PC-3 (cell line): ENCODE results near the gene TNPO2.

ENCODE experiments used
- CTCF ChIP-seq: fragments of 300-600 bp; sonication (generic); conservative IDR thresholded peaks from 2 replicates; pipeline ENCODE4 v1.5.1; 2017; ENCODE audit warnings: antibody characterized with exemption, low read depth, mild to moderate bottlenecking, low read length
- EZH2 ChIP-seq: fragments of 300-600 bp; sonication (generic); IDR thresholded peaks from one replicate; pipeline ENCODE4 v1.6.1; 2017; ENCODE audit warnings: antibody characterized with exemption, mild to moderate bottlenecking, low read length; ENCODE audit not compliant: unreplicated experiment
- EZH2phosphoT487 ChIP-seq: fragments of 300-600 bp; sonication (generic); IDR thresholded peaks from 2 replicates; pipeline ENCODE4 v1.6.1; 2018; ENCODE audit warnings: mild to moderate bottlenecking, antibody characterized with exemption, low read length, borderline replicate concordance

DNA sequence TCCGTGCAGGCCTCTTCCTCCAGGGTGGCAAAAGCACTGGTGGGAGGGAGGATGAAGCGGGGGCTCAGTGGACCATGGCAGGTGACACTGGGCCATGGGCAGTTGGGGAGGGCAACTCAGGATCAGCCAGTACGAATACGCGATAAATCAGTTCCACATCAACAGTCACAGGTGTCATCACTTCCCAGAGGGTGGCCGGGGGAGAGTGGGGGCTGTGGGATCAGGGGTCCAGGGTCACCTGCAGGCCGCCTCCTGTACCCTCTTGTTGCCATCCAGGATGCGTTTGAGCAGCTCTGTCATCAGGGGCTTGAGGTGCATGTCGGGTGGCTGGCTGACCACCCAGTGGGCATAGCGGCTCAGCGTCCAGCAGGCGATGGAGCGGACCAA, 17.4 kb downstream of the TNPO2 start:
- no peak for TF ChIP-seq EZH2
- TF ChIP-seq CTCF: no peak
- TF ChIP-seq EZH2phosphoT487: no peak
